DND-41 (cell line): ENCODE results near the gene IGSF9.

Experiments used
- EZH2 ChIP-seq: IDR thresholded peaks from 3 replicates; pipeline ENCODE4 v1.6.1; 2012; ENCODE audit warnings: borderline replicate concordance, low read depth, mild to moderate bottlenecking, moderate library complexity, low read length, inconsistent platforms; ENCODE audit not compliant: severe bottlenecking
- TF ChIP-seq, protein P1 (sequence below): IDR thresholded peaks from 2 replicates; pipeline ENCODE4 v1.5.1; 2012; ENCODE audit warnings: borderline replicate concordance, low read length, moderate library complexity, mild to moderate bottlenecking; ENCODE audit not compliant: poor library complexity, severe bottlenecking; ENCODE audit errors: extremely low read depth

- TF ChIP-seq, protein P1, sequence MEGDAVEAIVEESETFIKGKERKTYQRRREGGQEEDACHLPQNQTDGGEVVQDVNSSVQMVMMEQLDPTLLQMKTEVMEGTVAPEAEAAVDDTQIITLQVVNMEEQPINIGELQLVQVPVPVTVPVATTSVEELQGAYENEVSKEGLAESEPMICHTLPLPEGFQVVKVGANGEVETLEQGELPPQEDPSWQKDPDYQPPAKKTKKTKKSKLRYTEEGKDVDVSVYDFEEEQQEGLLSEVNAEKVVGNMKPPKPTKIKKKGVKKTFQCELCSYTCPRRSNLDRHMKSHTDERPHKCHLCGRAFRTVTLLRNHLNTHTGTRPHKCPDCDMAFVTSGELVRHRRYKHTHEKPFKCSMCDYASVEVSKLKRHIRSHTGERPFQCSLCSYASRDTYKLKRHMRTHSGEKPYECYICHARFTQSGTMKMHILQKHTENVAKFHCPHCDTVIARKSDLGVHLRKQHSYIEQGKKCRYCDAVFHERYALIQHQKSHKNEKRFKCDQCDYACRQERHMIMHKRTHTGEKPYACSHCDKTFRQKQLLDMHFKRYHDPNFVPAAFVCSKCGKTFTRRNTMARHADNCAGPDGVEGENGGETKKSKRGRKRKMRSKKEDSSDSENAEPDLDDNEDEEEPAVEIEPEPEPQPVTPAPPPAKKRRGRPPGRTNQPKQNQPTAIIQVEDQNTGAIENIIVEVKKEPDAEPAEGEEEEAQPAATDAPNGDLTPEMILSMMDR = no peak
- no peak for TF ChIP-seq EZH2
These were observed 29.7 kb downstream of the IGSF9 start for GRCh38 chr1:159915571-159916241.
